Renal cortex interstitium (tissue), 11 donors: ENCODE results near the gene TSPAN3. TPM values are rescaled to one million over a fixed set of nuclear protein-coding genes. Genes with fewer than 3 reads are reported as not detected.

Experiments
- DNase-seq, 11 donors: peaks; one replicate each; pipeline ENCODE4 v3.0.0-alpha.2; 2013; ENCODE audit warnings: low read depth in 9 of 11, low spot score in 4 of 11; ENCODE audit errors: extremely low read depth in 1 of 11
- polyA plus RNA-seq, 3 donors: library from polyadenylated mRNA; unstranded; fragments of 120-200 nt; gene quantifications; one replicate each; pipeline ENCODE4 v1.2.1, GENCODE V29; 2013; ENCODE audit not compliant: insufficient read length in 3 of 3

The TSPAN3 gene
- polyA plus RNA-seq, 3 donors = 427 to 498 (median 462) TPM

DNA sequence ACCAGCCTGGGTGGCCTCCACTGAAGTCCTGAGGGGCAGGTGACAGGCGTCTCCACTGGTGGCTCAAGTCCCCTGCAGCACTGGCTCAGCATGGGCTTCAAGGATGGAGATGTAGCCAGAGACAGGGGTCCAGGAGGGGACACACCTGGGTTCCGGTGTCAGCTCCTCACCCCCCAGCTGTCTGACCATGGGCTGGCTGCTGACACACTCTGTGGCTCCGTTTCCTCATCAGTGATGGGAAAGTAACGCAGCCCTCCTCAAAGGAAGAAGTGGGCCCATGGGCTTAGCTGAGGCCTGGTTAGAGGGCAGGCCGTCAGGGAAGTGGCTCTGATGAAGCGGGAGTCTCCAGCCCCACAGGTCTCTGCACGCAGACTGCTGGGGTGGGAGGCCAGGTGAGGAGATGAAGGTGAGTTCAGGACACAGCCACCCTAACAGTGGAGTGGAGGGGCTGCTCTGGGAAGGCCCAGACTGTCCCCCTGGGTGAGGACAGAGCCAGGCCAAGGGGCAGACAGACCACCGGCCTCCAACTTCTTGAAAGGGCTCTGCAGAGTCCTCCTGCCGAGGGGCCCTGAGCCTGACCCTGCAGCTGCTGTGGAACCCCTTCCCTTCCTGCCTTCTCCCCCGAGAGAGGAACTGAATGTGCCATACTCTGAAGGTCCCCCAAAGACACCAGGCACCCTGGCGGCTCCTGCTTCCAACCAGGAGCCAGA, 52.0 kb downstream of the TSPAN3 start:
- no peak for DNase-seq

DNA sequence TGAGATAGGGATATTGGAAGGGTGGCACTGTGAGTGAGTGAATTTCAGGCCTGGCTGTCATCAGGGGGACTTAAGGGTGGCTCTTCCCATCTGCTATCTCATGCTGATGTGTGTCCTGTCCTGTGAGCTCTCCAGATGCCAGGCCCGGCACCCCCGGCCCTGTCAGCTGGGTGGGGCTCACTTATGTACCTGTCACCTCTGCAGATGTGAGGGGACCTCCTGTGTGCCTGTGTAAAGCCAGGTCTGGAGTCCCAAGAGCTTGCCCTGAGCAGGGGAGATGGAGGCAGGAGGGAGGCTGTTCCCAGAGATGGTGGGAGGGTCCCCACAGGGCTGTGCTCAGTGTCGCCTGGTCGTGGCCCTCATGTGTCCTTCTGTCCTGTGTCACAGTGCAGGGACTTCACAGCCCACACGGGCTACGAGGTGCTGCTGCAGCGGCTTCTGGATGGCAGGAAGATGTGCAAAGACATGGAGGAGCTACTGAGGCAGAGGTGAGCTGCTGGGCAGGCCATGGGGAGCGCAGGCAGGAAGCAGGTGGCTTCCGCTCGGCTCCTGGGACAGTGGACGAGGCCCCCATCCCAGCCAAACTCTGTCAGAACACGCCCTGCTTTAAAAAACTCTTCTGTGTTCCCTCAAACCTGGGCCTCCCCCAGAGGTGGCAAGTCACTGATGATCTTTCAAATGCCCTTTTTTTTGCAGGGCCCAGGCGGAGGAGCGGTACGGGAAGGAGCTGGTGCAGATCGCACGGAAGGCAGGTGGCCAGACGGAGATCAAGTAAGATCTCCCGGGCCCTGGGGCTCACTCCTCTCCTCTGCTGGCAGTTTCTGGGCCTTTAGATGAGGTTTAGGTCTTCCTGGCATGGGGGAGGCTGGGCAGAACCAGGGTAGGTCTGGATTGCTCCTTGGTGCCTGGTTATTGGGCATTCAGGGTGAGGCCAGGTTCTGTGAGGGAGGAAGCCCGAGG, 52.9 kb downstream of the TSPAN3 start:
- DNase-seq = no peak

- no peak for DNase-seq
These were observed 53.7 kb downstream of the TSPAN3 start for GRCh38 chr15:77017091-77017660.

DNA sequence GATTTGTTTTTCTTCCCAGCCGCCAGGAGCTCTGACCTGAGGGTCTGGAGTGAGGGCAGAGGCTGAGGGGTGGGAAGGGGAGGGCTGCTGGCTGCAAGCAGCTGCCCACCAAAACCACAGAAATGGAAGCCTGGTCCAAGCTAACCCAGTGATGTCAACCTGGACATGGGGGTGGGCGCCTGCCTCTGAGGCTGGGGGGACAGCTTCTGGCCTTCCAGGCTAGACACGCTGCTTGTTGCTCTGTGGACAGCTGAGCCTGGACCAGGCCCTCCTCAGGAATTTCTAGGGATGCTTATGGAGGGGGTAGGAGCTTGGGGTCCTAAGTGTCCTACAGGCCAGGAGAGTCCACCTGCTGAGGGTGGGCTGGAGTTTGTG, 54.6 kb downstream of the TSPAN3 start:
- DNase-seq = no peak

GRCh38 chr15:77015646-77016320, 55.1 kb downstream of the TSPAN3 start:
- DNase-seq = no peak

GRCh38 chr15:77014132-77015081, 56.5 kb downstream of the TSPAN3 start:
- DNase-seq = no peak

GRCh38 chr15:77013776-77014131, 57.2 kb downstream of the TSPAN3 start:
- no peak for DNase-seq

- DNase-seq = no peak
These were observed 58.0 kb downstream of the TSPAN3 start for GRCh38 chr15:77012868-77013267.

GRCh38 chr15:77012117-77012712, 58.7 kb downstream of the TSPAN3 start:
- DNase-seq = no peak

GRCh38 chr15:77010857-77011256, 60.1 kb downstream of the TSPAN3 start:
- no peak for DNase-seq

DNA sequence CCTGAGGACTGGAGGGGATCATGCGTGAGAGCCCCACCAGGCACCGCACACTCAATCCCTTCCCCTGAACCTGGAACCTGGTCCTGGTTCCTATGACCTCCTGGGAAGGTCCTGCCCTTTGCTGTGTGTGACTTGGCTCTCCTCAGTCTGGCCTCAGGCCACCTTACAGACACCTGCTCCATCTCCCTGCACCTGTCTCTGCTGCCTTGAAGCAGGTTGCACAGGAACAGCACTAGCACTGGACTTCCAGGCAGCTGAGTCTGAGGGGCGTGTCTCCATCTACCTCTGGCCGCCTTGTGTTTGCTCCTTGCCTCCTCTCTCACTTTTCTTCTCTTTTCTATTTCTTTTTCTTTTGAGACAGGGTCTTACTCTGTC, 60.6 kb downstream of the TSPAN3 start:
- DNase-seq = no peak

DNA sequence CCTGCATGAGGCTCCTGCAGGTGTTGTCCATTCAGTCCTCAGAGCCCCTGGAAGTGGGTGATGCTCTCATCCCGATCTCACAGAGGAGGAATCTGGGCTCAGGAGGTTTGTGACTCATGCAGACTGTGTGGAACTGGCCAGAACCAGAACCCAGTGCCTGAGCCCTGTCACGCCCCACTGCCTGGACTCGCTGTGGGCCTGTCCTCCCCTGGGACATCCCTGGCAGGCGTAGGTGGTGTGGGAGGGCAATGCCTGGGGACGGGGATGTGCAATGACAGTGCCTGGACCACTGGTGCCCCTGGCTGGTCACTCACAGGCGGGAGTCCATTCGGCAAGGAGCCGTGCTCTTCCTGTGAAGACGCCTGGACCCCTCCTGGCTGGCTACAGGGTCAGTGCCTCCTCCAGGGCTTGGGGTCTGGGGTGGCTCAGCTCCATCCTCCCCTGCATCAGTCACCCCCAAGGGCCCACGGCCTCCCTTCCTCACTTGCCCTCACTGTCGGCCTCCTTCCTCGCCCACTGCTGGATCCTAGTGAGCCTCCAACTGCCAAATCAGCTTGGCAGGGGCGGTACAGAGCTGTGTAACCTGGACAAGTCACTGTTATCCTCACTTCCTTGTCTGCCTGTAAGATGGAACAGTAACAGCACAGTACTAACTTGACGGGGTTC, 61.1 kb downstream of the TSPAN3 start:
- no peak for DNase-seq

- DNase-seq = no peak
These were observed 61.7 kb downstream of the TSPAN3 start for GRCh38 chr15:77009176-77009575.

- no peak for DNase-seq
These were observed 66.7 kb downstream of the TSPAN3 start for GRCh38 chr15:77004189-77004588.

GRCh38 chr15:77002954-77003912, 67.7 kb downstream of the TSPAN3 start:
- no peak for DNase-seq

DNA sequence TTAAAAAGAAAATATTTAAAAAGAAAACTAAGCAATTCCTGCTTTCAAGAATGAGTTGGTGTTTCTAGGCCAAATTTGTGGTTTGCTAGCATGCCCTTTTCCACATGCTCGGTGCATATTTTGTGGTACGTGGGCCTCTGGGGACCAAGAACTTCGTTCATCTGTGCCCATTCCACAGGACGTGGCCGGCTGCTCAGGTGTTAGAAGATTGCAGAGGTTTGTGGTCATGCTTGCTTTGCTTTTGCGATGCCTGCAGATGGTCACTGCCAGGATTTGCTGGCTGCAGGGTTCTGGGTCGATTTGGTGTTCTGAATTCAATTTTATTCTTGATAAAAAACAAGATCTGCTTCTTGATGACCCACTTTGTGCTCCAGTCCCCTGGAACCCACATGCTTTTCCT, 68.5 kb downstream of the TSPAN3 start:
- no peak for DNase-seq

GRCh38 chr15:77001966-77002365, 68.9 kb downstream of the TSPAN3 start:
- no peak for DNase-seq
